ENCODE data around the gene COL18A1.

- TF ChIP-seq ESRRG (CRISPR knock-in tag; IDR thresholded peaks at IDR 0.05) (no peak), ARNTL (CRISPR knock-in tag; IDR thresholded peaks at IDR 0.05; ENCODE audit: borderline replicate concordance, low read depth) (no peak), PATZ1 (CRISPR knock-in tag; IDR thresholded peaks at IDR 0.05; ENCODE audit: borderline replicate concordance) (no peak), ZFP30 (CRISPR knock-in tag; IDR thresholded peaks at IDR 0.05) (no peak), PPARA (CRISPR knock-in tag; IDR thresholded peaks at IDR 0.05; ENCODE audit: borderline replicate concordance) (no peak), RARB (CRISPR knock-in tag; IDR thresholded peaks at IDR 0.05) (no peak), SNAI2 (CRISPR knock-in tag; IDR thresholded peaks at IDR 0.05) (no peak), ISL1 (CRISPR knock-in tag; IDR thresholded peaks at IDR 0.05) (no peak)
- TF ChIP-seq, protein P1, sequence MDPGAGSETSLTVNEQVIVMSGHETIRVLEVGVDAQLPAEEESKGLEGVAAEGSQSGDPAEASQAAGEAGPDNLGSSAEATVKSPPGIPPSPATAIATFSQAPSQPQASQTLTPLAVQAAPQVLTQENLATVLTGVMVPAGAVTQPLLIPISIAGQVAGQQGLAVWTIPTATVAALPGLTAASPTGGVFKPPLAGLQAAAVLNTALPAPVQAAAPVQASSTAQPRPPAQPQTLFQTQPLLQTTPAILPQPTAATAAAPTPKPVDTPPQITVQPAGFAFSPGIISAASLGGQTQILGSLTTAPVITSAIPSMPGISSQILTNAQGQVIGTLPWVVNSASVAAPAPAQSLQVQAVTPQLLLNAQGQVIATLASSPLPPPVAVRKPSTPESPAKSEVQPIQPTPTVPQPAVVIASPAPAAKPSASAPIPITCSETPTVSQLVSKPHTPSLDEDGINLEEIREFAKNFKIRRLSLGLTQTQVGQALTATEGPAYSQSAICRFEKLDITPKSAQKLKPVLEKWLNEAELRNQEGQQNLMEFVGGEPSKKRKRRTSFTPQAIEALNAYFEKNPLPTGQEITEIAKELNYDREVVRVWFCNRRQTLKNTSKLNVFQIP (CRISPR knock-in tag; IDR thresholded peaks at IDR 0.05; ENCODE audit: borderline replicate concordance, low read depth) = no peak
- TF ChIP-seq, protein P2, sequence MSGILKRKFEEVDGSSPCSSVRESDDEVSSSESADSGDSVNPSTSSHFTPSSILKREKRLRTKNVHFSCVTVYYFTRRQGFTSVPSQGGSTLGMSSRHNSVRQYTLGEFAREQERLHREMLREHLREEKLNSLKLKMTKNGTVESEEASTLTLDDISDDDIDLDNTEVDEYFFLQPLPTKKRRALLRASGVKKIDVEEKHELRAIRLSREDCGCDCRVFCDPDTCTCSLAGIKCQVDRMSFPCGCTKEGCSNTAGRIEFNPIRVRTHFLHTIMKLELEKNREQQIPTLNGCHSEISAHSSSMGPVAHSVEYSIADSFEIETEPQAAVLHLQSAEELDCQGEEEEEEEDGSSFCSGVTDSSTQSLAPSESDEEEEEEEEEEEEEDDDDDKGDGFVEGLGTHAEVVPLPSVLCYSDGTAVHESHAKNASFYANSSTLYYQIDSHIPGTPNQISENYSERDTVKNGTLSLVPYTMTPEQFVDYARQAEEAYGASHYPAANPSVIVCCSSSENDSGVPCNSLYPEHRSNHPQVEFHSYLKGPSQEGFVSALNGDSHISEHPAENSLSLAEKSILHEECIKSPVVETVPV (CRISPR knock-in tag; IDR thresholded peaks at IDR 0.05) = no peak
Observed at GRCh38 chr21:45412909-45413611, 8.1 kb downstream of the COL18A1 start.
